H1 (cell line): ENCODE results near the gene AP2A1. TPM values are rescaled to one million over a fixed set of nuclear protein-coding genes. Genes with fewer than 3 reads are reported as not detected.

Experiments used
- CTCF ChIA-PET: fragments of 300-600 bp; sonication (Branson Sonifier 250); formaldehyde crosslinking; loops from one replicate; lab custom pipeline; 2021; ENCODE audit not compliant: partially characterized antibody; lab: Charles Lee
- POLR2A ChIA-PET: fragments of 300-600 bp; sonication (Branson Sonifier 250); formaldehyde crosslinking; loops from one replicate; lab custom pipeline; 2021; ENCODE audit warnings: inconsistent platforms; ENCODE audit not compliant: partially characterized antibody; lab: Charles Lee
- DNase-seq, 2 experiments: peaks; one replicate each; pipeline versions ENCODE4 v3.0.0 to v3.0.0-alpha.2; 2010 to 2022; ENCODE audit warnings: low spot score in 2 of 2, low read depth in 1 of 2, mixed read lengths in 1 of 2
- FAIRE-seq: peaks from 2 replicates; lab custom pipeline; 2011; peaks lifted over from hg19 to GRCh38; lab: Jason Lieb, UNC
- H2AFZ ChIP-seq: 2 replicates; pipeline ENCODE4 v1.8.1; 2012; ENCODE audit warnings: low read length, inconsistent platforms
- H2AK5ac ChIP-seq: 2 replicates; pipeline ENCODE4 v1.6.1; 2013; ENCODE audit warnings: low read depth, low read length
- H2BK120ac ChIP-seq: replicated peaks from 2 replicates; pipeline ENCODE3; 2013; ENCODE audit warnings: low read depth, low read length, inconsistent platforms
- H2BK12ac ChIP-seq: 2 replicates; pipeline ENCODE4 v1.6.1; 2013; ENCODE audit warnings: low read depth, low read length
- H2BK15ac ChIP-seq: 2 replicates; pipeline ENCODE4 v1.6.1; 2013; ENCODE audit warnings: low read length
- H2BK20ac ChIP-seq: 2 replicates; pipeline ENCODE4 v1.6.1; 2013; ENCODE audit warnings: low read length
- H2BK5ac ChIP-seq: 2 replicates; pipeline ENCODE4 v1.6.1; 2013; ENCODE audit warnings: low read depth, low read length
- H3K14ac ChIP-seq: 2 replicates; pipeline ENCODE4 v1.6.1; 2013; ENCODE audit warnings: inconsistent platforms; ENCODE audit not compliant: insufficient read length
- H3K18ac ChIP-seq: 2 replicates; pipeline ENCODE4 v1.6.1; 2013; ENCODE audit warnings: low read length; ENCODE audit errors: extremely low read depth
- H3K23ac ChIP-seq: 2 replicates; pipeline ENCODE4 v1.6.1; 2013; ENCODE audit warnings: inconsistent platforms; ENCODE audit not compliant: insufficient read length
- H3K23me2 ChIP-seq: 2 replicates; pipeline ENCODE4 v1.6.1; 2013; ENCODE audit warnings: low read depth, low read length
- H3K27ac ChIP-seq: 2 replicates; pipeline ENCODE4 v1.6.1; 2011; ENCODE audit warnings: low read depth, low read length, inconsistent platforms
- H3K27me3 ChIP-seq, 4 experiments: replicated peaks in 1 of 4; 1 replicate in 1 of 4; 2 replicates in 3 of 4; pipeline versions ENCODE4 v1.6.1 to v1.8.1; 2011 to 2013; ENCODE audit warnings: low read length in 3 of 4, mild to moderate bottlenecking in 3 of 4, inconsistent platforms in 2 of 4, mixed read lengths in 2 of 4, moderate library complexity in 1 of 4; ENCODE audit not compliant: control insufficient read depth in 3 of 4, insufficient read depth in 3 of 4; ENCODE audit errors: extremely low read depth in 1 of 4
- H3K36me3 ChIP-seq, 4 experiments: 2 replicates each; pipeline versions ENCODE4 v1.6.1 to v1.8.1; 2011 to 2013; ENCODE audit warnings: mild to moderate bottlenecking in 4 of 4, low read length in 3 of 4, moderate library complexity in 2 of 4, control low read depth in 1 of 4, inconsistent platforms in 1 of 4; ENCODE audit not compliant: insufficient read depth in 4 of 4, control insufficient read depth in 2 of 4
- H3K4ac ChIP-seq: replicated peaks from 2 replicates; pipeline ENCODE3; 2013; ENCODE audit warnings: low read length, low read depth, mixed read lengths, inconsistent platforms; ENCODE audit not compliant: insufficient read length
- H3K4me1 ChIP-seq, 4 experiments: replicated peaks in 1 of 4; 1 replicate in 1 of 4; 2 replicates in 3 of 4; pipeline versions ENCODE4 v1.6.1 to v1.8.1; 2011 to 2013; ENCODE audit warnings: low read length in 3 of 4, inconsistent platforms in 2 of 4, mixed read lengths in 1 of 4; ENCODE audit not compliant: insufficient read depth in 4 of 4, control insufficient read depth in 3 of 4
- H3K4me2 ChIP-seq, 2 experiments: 2 replicates each; pipeline versions ENCODE4 v1.6.1 to v1.8.1; 2011 to 2013; ENCODE audit warnings: low read depth in 2 of 2, low read length in 2 of 2, control low read depth in 1 of 2, inconsistent platforms in 1 of 2, mild to moderate bottlenecking in 1 of 2; ENCODE audit not compliant: insufficient read depth in 1 of 2
- H3K4me3 ChIP-seq, 4 experiments: fragments of 200-600, 300-600 bp in 1 of 4; sonication (generic), shearing (Covaris generic), sonication (Bioruptor Twin) in 1 of 4; 2 replicates each; pipeline versions ENCODE4 v1.5.1 to v1.8.1; 2011 to 2016; ENCODE audit warnings: low read length in 4 of 4, low read depth in 3 of 4, control low read depth in 2 of 4, inconsistent platforms in 2 of 4, mild to moderate bottlenecking in 2 of 4, mixed read lengths in 1 of 4, moderate library complexity in 1 of 4; ENCODE audit not compliant: insufficient read depth in 2 of 4; ENCODE audit errors: extremely low read depth in 1 of 4
- H3K56ac ChIP-seq: replicated peaks from 2 replicates; pipeline ENCODE3; 2013; ENCODE audit warnings: low read depth, mild to moderate bottlenecking, mixed read lengths, low read length, inconsistent platforms; ENCODE audit not compliant: insufficient read length
- H3K79me1 ChIP-seq: 2 replicates; pipeline ENCODE4 v1.6.1; 2013; ENCODE audit warnings: low read depth, low read length, control low read depth
- H3K79me2 ChIP-seq, 2 experiments: 2 replicates each; pipeline versions ENCODE4 v1.6.1 to v1.8.1; 2012 to 2013; ENCODE audit warnings: low read length in 2 of 2, mild to moderate bottlenecking in 2 of 2, inconsistent platforms in 1 of 2; ENCODE audit not compliant: insufficient read depth in 2 of 2, control insufficient read depth in 1 of 2
- H3K9ac ChIP-seq, 4 experiments: replicated peaks in 1 of 4; 1 replicate in 1 of 4; 2 replicates in 3 of 4; pipeline versions ENCODE4 v1.6.1 to v1.8.1; 2011 to 2013; ENCODE audit warnings: low read depth in 3 of 4, low read length in 3 of 4, control low read depth in 2 of 4, mild to moderate bottlenecking in 2 of 4, moderate library complexity in 2 of 4, inconsistent platforms in 1 of 4; ENCODE audit errors: extremely low read depth in 1 of 4
- H3K9me3 ChIP-seq, 2 experiments: 2 replicates each; pipeline versions ENCODE4 v1.6.1 to v1.8.1; 2012 to 2013; ENCODE audit warnings: mild to moderate bottlenecking in 2 of 2, moderate library complexity in 2 of 2, control low read depth in 1 of 2, inconsistent platforms in 1 of 2, low read depth in 1 of 2, low read length in 1 of 2, mixed read lengths in 1 of 2; ENCODE audit not compliant: insufficient read depth in 2 of 2
- H4K20me1 ChIP-seq, 2 experiments: replicated peaks in 1 of 2; 2 replicates each; pipeline versions ENCODE3 to v1.8.1; 2011 to 2013; ENCODE audit warnings: inconsistent platforms in 2 of 2, low read length in 2 of 2, mild to moderate bottlenecking in 1 of 2; ENCODE audit not compliant: insufficient read depth in 2 of 2, control insufficient read depth in 1 of 2
- H4K5ac ChIP-seq: 2 replicates; pipeline ENCODE4 v1.6.1; 2013; ENCODE audit warnings: low read length, low read depth, mixed read lengths, inconsistent platforms; ENCODE audit not compliant: insufficient read length
- H4K8ac ChIP-seq: 2 replicates; pipeline ENCODE4 v1.8.0; 2013; ENCODE audit warnings: mild to moderate bottlenecking, moderate library complexity, low read length, inconsistent platforms; ENCODE audit not compliant: insufficient read depth; ENCODE audit errors: extremely low read depth
- H4K91ac ChIP-seq: replicated peaks from 2 replicates; pipeline ENCODE3; 2013; ENCODE audit warnings: low read length, mixed read lengths, inconsistent platforms; ENCODE audit not compliant: insufficient read length
- BRCA1 ChIP-seq: IDR thresholded peaks from 2 replicates; pipeline ENCODE4 v1.6.1; 2012; ENCODE audit warnings: low read depth, low read length, improper control_type of control experiment
- KDM4A ChIP-seq: IDR thresholded peaks from one replicate; pipeline ENCODE4 v1.7.1; 2012; ENCODE audit warnings: low read depth, mild to moderate bottlenecking, moderate library complexity, low read length, inconsistent platforms; ENCODE audit not compliant: severe bottlenecking
- MAX ChIP-seq: IDR thresholded peaks from 2 replicates; pipeline ENCODE4 v1.6.1; 2012; ENCODE audit warnings: inconsistent platforms
- POLR2A ChIP-seq, 2 experiments: IDR thresholded peaks; 1 replicate in 1 of 2; 2 replicates in 1 of 2; pipeline ENCODE4 v1.6.1; 2011; ENCODE audit warnings: low read depth in 2 of 2, low read length in 2 of 2, mild to moderate bottlenecking in 2 of 2; ENCODE audit errors: control extremely low read depth in 1 of 2
- RFX5 ChIP-seq: IDR thresholded peaks from 2 replicates; pipeline ENCODE4 v1.6.1; 2011; ENCODE audit warnings: low read depth, low read length, improper control_type of control experiment, borderline replicate concordance
- TAF1 ChIP-seq: IDR thresholded peaks from 2 replicates; pipeline ENCODE4 v1.6.1; 2011; ENCODE audit warnings: mild to moderate bottlenecking, low read depth, low read length
- WGBS, 2 experiments: shearing (Covaris generic) in 1 of 2; methylation state at CpG; one replicate each; pipeline versions ENCODE4 v1.1.6 to v1.1.7; 2013 to 2015; ENCODE audit warnings: low lambda C conversion rate in 2 of 2, mixed read lengths in 2 of 2, inconsistent platforms in 1 of 2, low coverage in 1 of 2, missing lambda C conversion rate in 1 of 2; ENCODE audit not compliant: insufficient replicate concordance in 2 of 2, insufficient coverage in 1 of 2, insufficient read length in 1 of 2; ENCODE audit errors: extremely low coverage in 1 of 2, missing lambda C conversion rate in 1 of 2; 5-methylcytosine and 5-hydroxymethylcytosine counted together
- polyA plus RNA-seq, 7 experiments: library from polyadenylated mRNA; depleted of rRNA in 3 of 7; stranded (reverse) in 5 of 7; unstranded in 2 of 7; fragments of >200 nt in 5 of 7; fragments of 200-250 nt in 2 of 7; gene quantifications; 1 replicate in 5 of 7; 2 replicates in 1 of 7; 4 replicates in 1 of 7; pipeline versions ENCODE4 v1.2.1 to v1.2.3, GENCODE V29; 2011 to 2013; ENCODE audit warnings: missing spikeins in 2 of 7, mixed read lengths in 2 of 7
- total RNA-seq: library from RNA; stranded (reverse); fragmentation: NEBNext Ultra II Directional; extraction: Animal tissue kit (Norgen Biotek cat#: 25700); gene quantifications from 2 replicates; pipeline ENCODE4 v1.2.1, GENCODE V29; 2021
- TF ChIP-seq, protein P1 (sequence below): IDR thresholded peaks from 2 replicates; pipeline ENCODE4 v1.6.1; 2011; ENCODE audit warnings: low read length, improper control_type of control experiment

Gene AP2A1
- total and polyA plus RNA-seq, 2 of the 8 experiments (the other 6 are each of a cell fraction or from before 2014, with no cell fraction given): 105 to 106 TPM

- peak overlapping the region; percentile 85; the same call in 1 of the 2 replicates for H2BK12ac ChIP-seq
- CTCF ChIA-PET: interaction anchor here (0.7 to 2.2 kb wide), 13 partner anchors 9 to 128 kb away, joined by 3 to 13 read pairs (median 4); partner anchors contain the start of gene ADM5
- peak overlapping the region; percentile 47 for H2BK120ac ChIP-seq
- peak overlapping the region; percentile 88; the same call in 1 of the 2 replicates for H3K18ac ChIP-seq
- no peak overlapping the region for H3K14ac ChIP-seq
- no peak overlapping the region for H2AK5ac ChIP-seq
- H3K56ac ChIP-seq: no peak overlapping the region
- H3K9ac ChIP-seq: peak overlapping the region in 3 of 4 experiments; percentile 7 to 62 (median 58); a peak in 6 of 7 replicates
- POLR2A ChIA-PET: interaction anchor here (0.6 to 4.1 kb wide), 18 partner anchors 9 to 144 kb away, joined by 3 to 26 read pairs (median 4); partner anchors contain the start of genes ADM5, BCL2L12, IRF3 and MED25
- H3K4me1 ChIP-seq: peaks cover 6 to 17% (median 12%) of the 10 kb centered on the region in 4 experiments
- H4K5ac ChIP-seq: no peak overlapping the region
- peak overlapping the region; percentile 81; the same call in 1 of the 2 replicates for H2BK15ac ChIP-seq
- H3K4ac ChIP-seq: no peak overlapping the region
- H4K20me1 ChIP-seq: peaks cover 0 to 9% of the 10 kb centered on the region in 2 experiments
- 20% methylated on average over 47 of the region's 50 CpGs; no CpG with 5 or more reads in 1 of the 2 experiments for WGBS, 2 experiments
- H4K91ac ChIP-seq: peak overlapping the region; percentile 31
- H3K27me3 ChIP-seq: no peaks in the 10 kb centered on the region
- peak; percentile 50 for FAIRE-seq
- H3K4me3 ChIP-seq: peak overlapping the region; percentile 40 to 61 (median 52)
- DNase-seq: peak in 1 of 2 experiments; percentile 82
- no peaks in the 10 kb centered on the region; a peak in 2 of 8 replicates for H3K36me3 ChIP-seq
- H2BK20ac ChIP-seq: no peak overlapping the region
- no peaks in the 10 kb centered on the region for H3K79me2 ChIP-seq
- H3K23me2 ChIP-seq: peaks cover 2% of the 10 kb centered on the region; the same call in 1 of the 2 replicates
- no peak overlapping the region; the same call in 1 of the 2 replicates for H3K27ac ChIP-seq
- H2AFZ ChIP-seq: no peak overlapping the region
- H4K8ac ChIP-seq: peak overlapping the region; percentile 62; the same call in 1 of the 2 replicates
- no peaks in the 10 kb centered on the region for H3K9me3 ChIP-seq
- H3K23ac ChIP-seq: no peak overlapping the region
- 0 out of 2 replicates have a peak, but pooled peaks cover 2% of the 10 kb centered on the region for H3K79me1 ChIP-seq
- peak overlapping the region; percentile 78 for H2BK5ac ChIP-seq
- H3K4me2 ChIP-seq: peak overlapping the region; percentile 68 to 93
- TF ChIP-seq, protein P1, sequence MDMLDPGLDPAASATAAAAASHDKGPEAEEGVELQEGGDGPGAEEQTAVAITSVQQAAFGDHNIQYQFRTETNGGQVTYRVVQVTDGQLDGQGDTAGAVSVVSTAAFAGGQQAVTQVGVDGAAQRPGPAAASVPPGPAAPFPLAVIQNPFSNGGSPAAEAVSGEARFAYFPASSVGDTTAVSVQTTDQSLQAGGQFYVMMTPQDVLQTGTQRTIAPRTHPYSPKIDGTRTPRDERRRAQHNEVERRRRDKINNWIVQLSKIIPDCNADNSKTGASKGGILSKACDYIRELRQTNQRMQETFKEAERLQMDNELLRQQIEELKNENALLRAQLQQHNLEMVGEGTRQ: peak; percentile 44; the same call in 1 of the 2 replicates
- TF ChIP-seq BRCA1 (no peak), RFX5 (no peak), POLR2A (IDR thresholded peaks at IDR 0.05; ENCODE audit: control extremely low read depth in 1 of 2, low read depth in 2 of 2, low read length in 2 of 2) (peak; percentile 3 to 8; a peak in 2 of 3 replicates), MAX (peak; percentile 75; the same call in 1 of the 2 replicates), TAF1 (0 out of 2 replicates have a peak, but pooled peaks have one; percentile 27), KDM4A (peak; percentile 82)
Observed at GRCh38 chr19:49809160-49809940, 42.5 kb downstream of the AP2A1 start.
